NCI-H82 treated with DMSO at 0.1 percent for 48 hours (cell line): ENCODE data around the gene MUC22.
A peak's percentile ranks its signal among the peaks of the same experiment; 100 is the strongest.

Experiments used
- DNase-seq: peaks from one replicate; lab custom pipeline; 2025; ENCODE audit not compliant: unreplicated experiment; lab: John Stamatoyannopoulos, UW

MUC22 gene

GRCh38 chr6:31075528-31075927, 65.3 kb downstream of the MUC22 start:
- no peak for DNase-seq

GRCh38 chr6:31076611-31077010, 66.3 kb downstream of the MUC22 start:
- DNase-seq = no peak

GRCh38 chr6:31079656-31080261, 69.5 kb downstream of the MUC22 start:
- DNase-seq = peak; percentile 22

GRCh38 chr6:31081872-31082271, 71.6 kb downstream of the MUC22 start:
- no peak for DNase-seq

GRCh38 chr6:31083742-31084354, 73.6 kb downstream of the MUC22 start:
- peak; percentile 36 for DNase-seq
